Subcutaneous abdominal adipose tissue (tissue), 5 donors: ENCODE measurements around the gene BANP.
A peak's percentile ranks its signal among the peaks of the same experiment; 100 is the strongest.
"Not testable (repeated sequence)": the region's sequence is repeated elsewhere in the genome, so short reads cannot be mapped to it uniquely, and the experiment has no call there.

Source experiments
- H3K27ac ChIP-seq: one replicate; pipeline ENCODE4 v1.7.0; 2013; ENCODE audit warnings: low read depth, mild to moderate bottlenecking, inconsistent platforms, low read length, moderate library complexity
- H3K27me3 ChIP-seq, 5 donors: one replicate each; pipeline ENCODE4 v1.7.0; 2013; ENCODE audit warnings: low read length in 5 of 5, inconsistent platforms in 1 of 5; ENCODE audit not compliant: control insufficient read depth in 5 of 5, insufficient read depth in 4 of 5
- H3K36me3 ChIP-seq, 5 donors: one replicate each; pipeline ENCODE4 v1.7.0; 2013; ENCODE audit warnings: low read length in 5 of 5; ENCODE audit not compliant: control insufficient read depth in 5 of 5, insufficient read depth in 5 of 5
- H3K4me1 ChIP-seq, 5 donors: one replicate each; pipeline ENCODE4 v1.7.0; 2013; ENCODE audit warnings: low read length in 5 of 5, mild to moderate bottlenecking in 3 of 5, moderate library complexity in 1 of 5; ENCODE audit not compliant: control insufficient read depth in 5 of 5, insufficient read depth in 5 of 5
- H3K4me3 ChIP-seq, 5 donors: one replicate each; pipeline ENCODE4 v1.7.0; 2013; ENCODE audit warnings: low read length in 5 of 5, low read depth in 1 of 5
- H3K9ac ChIP-seq, 5 donors: one replicate each; pipeline ENCODE4 v1.7.0; 2013; ENCODE audit warnings: low read length in 5 of 5, mild to moderate bottlenecking in 4 of 5, moderate library complexity in 3 of 5
- H3K9me3 ChIP-seq, 5 donors: one replicate each; pipeline ENCODE4 v1.7.0; 2013; ENCODE audit warnings: low read length in 5 of 5; ENCODE audit not compliant: control insufficient read depth in 5 of 5
- donor health status: healthy.
- donor health status: healthy.
- donor health status: healthy.
- donor health status: healthy.
- donor health status: healthy.

The BANP gene

DNA sequence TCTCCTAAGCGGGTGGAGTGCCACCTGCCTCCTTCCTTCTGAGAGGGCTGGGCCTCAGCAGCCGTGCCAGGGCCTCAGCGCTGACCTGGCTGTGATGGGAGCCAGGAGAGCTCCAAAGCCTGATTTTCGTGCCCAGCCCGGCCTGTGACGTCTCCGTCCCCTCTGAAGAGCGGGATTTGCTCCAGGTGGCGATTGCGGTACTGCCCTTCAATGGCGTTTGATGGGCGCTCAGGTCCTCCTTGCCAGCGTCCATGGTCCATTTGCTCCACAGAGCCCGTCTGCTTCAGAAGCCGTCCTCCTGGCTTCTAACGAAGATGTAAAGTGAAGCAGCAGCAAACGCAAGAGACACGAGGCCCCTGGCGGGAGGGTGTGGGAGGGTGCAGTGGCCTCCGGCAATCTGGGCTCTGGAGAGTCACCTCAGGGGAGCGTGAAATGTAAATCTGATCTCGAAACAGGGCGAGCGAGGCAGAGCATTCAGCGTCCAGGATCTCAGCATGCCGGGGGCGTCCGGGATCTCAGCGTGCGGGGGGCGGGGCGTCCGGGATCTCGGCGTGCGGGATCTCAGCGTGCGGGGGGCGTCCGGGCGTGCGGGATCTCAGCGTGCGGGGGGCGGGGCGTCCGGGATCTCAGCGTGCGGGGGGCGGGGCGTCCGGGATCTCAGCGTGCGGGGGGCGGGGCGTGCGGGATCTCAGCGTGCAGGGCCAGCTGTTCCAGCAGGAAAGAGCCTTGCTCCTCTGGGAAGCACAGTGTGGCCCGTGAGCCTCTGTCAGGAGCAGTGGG, 68.0 kb downstream of the BANP start:
- Histone ChIP-seq H3K4me1 (peaks cover 0 to 30% (median 23%) of the 10 kb centered on the region in 5 donors), H3K36me3 (peaks cover 0 to 48% (median 13%) of the 10 kb centered on the region in 5 donors), H3K4me3 (peak overlapping the region in 3 of 5 donors; percentile 26 to 33 (median 29))
- not testable (repeated sequence) for H3K27me3 ChIP-seq, H3K9ac ChIP-seq, H3K27ac ChIP-seq, H3K9me3 ChIP-seq

DNA sequence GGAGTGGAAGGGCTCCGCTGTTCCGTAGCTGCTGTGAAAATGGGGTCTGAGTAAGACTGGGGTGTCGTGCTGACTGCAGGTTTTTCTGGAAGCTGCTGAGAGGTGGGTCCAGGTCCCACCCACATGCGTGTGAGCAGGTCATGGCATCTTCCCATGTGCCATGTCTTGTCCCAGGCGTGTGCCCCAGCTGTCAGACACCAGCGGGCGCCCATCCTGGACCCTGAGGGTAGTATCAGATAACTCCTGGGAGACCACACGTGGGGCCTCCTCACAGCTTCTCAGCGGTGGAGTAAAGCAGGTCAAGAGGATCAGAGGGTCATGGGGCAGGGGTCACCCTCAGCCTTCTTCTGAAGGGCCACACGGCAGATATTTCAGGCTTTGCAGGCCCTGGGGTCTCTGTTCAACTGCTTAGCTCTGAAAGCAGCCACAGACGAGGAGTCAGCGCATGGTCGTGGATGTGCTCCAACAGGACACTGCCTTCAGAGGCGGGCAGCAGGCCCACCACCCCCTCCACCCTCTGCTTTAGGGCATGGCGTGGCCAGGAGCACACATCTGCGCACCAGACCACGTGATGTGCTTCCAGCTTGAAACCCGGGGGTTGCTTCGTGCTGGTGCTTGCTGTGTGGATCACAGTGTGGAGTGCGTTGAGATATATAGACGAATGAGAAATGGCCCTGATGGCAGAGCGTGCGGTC, 68.7 kb downstream of the BANP start:
- H3K36me3 ChIP-seq, result peaks cover 0 to 48% (median 11%) of the 10 kb centered on the region in 5 donors
- H3K4me3 ChIP-seq, result peak overlapping the region in 2 of 5 donors; percentile 29 to 33
- H3K9ac ChIP-seq, result no peak overlapping the region
- H3K27me3 ChIP-seq, result no peaks in the 10 kb centered on the region
- no peak overlapping the region for H3K27ac ChIP-seq
- H3K4me1 ChIP-seq, result peaks cover 0 to 32% (median 23%) of the 10 kb centered on the region in 5 donors
- no peaks in the 10 kb centered on the region for H3K9me3 ChIP-seq

DNA sequence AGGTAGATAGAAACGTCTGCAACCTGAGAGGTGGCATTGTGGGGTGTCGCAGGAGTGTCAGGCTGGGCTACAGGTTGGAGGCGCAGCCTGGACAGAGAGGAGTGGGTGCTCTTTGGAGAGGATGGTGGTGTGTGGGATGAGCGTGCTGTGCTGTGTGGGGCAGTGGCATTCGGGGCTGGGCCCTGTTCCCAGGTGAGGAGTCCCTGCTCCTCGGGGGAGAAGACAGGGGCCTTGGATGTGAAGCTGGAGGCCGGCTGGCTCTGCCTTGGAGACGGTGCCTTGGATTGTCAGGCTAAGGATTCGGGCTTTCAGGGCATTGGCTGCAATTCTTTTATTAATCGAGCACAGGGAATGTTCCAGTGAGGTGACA, 69.3 kb downstream of the BANP start:
- no peak overlapping the region for H3K4me3 ChIP-seq
- peaks cover 0 to 48% (median 11%) of the 10 kb centered on the region in 5 donors for H3K36me3 ChIP-seq
- no peaks in the 10 kb centered on the region for H3K27me3 ChIP-seq
- H3K9me3 ChIP-seq, result no peaks in the 10 kb centered on the region
- H3K4me1 ChIP-seq, result peaks cover 0 to 37% (median 23%) of the 10 kb centered on the region in 5 donors
- H3K27ac ChIP-seq, result peak overlapping the region; percentile 69
- no peak overlapping the region for H3K9ac ChIP-seq

DNA sequence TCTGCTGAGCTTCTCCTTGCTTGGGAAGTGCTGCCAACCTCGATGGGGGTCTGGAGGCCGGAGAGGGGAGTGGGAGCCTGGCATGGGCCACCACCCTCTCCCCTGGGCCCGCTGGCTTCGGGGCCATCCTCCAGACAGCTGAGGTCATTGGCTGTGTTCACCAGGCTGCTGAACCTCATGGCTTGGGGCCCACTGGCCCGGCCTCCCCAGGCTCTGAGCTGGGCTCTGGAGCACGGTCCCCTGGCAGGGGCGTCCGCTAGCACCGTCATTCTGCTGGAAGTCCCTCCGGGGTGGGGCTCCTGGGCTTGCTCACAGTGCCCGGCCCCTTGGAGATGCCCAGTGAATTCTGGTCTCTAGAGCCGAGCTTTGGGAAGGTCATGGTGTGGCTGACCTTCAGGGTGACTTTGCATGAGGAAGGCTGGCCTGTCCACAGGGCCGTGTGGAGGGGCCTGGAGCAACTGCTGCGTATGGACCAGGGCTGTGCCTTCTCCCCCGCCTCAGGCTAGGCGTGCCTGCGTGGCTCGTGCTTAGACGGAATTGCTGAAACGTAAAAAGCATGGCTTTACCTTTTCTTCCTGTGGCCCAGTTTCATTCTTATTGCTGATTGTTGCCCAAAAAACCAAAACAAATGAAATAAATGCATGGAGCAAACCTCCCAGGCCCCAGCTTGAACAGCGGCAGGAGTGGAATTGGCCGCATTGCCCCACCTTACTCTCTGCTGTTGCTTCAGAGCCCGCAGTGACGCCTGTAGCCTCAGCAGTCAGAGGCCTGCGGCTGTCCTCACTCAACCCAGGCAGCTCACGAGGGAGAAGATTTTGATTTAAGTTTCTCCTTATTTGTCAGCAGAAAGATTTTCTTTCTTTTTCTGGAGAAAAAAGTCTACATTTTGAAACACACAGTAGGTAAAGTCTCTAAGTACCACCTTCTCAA, 70.1 kb downstream of the BANP start:
- H3K27me3 ChIP-seq, H3K9me3 ChIP-seq, H3K4me3 ChIP-seq: not testable (repeated sequence)
- Histone ChIP-seq H3K27ac (peak overlapping the region; percentile 69), H3K36me3 (peaks cover 0 to 51% (median 13%) of the 10 kb centered on the region in 5 donors), H3K9ac (peak overlapping the region in 1 of 5 donors; percentile 62), H3K4me1 (peaks cover 0 to 38% (median 23%) of the 10 kb centered on the region in 5 donors)

DNA sequence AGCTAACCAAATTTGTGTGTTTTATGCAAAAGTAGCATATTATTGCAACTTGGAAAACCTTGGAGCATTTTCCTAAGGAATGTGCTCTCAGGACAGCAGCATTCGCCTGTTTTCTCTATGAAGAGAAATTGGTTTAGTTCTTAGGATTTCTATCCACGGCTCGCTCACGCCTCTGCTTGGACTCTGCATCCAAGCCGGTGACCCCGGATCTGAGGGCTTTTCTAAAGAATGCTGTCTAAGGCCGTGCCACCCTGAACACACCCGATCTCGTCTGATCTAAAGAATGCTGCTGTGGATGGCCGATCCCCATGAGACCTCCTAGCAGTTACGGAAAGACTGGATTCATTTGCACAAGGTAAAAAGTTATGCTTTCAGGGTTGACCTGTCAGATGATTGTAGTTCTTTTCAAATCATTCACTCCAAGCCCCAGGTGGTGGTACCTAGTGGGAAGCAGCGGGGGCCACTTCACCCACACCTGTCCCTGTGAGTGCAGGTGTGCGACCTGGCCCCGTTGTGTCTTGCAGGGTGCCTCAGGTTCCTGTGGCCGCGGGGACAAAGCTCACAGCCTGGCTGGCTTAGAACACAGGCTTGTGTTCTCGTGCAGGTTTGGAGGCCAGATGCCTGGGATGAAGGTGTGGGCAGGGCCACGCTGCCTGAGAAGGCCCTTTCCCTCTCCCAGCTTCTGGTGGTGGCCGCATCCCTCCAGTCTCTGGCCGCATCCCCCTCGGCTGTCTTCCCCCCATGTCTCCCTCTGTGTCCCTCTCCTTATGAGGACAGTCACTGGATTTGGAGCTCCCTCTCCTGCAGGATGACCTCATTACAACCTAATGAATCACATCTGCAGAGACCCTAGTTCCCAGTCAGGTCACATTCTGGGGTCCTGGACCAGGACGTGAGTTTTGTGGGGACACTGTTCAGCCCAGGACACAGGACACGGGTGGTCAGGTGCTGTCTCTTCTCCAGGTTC, 71.1 kb downstream of the BANP start:
- Histone ChIP-seq H3K4me3 (no peak overlapping the region), H3K36me3 (peaks cover 0 to 47% (median 12%) of the 10 kb centered on the region in 5 donors), H3K9me3 (no peaks in the 10 kb centered on the region), H3K9ac (no peak overlapping the region), H3K27me3 (no peaks in the 10 kb centered on the region), H3K27ac (peak overlapping the region; percentile 69), H3K4me1 (peaks cover 0 to 38% (median 23%) of the 10 kb centered on the region in 5 donors)

DNA sequence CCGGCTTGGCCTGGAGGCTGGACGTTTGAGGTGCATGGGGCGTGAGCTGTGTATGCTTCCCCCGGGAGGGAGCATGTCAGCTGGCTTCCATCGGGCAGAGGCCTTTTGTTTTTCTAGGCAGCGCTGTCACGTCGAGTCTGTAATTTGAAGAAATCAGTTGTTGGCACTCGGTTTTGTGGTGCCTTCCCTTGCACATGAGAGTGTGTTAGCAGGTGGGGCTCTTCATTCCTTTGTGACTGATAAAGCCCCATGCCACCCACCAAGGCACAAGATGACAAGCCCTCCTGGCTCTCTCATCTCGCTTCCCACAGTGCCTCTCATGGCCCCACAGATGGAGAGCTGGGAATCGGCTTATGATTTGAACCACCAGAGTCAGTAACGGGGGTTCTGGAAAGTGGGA, 72.1 kb downstream of the BANP start:
- no peak overlapping the region for H3K4me3 ChIP-seq
- no peaks in the 10 kb centered on the region for H3K27me3 ChIP-seq
- H3K9me3 ChIP-seq, result no peaks in the 10 kb centered on the region
- no peak overlapping the region for H3K27ac ChIP-seq
- no peak overlapping the region for H3K9ac ChIP-seq
- peaks cover 0 to 47% (median 18%) of the 10 kb centered on the region in 5 donors for H3K36me3 ChIP-seq
- H3K4me1 ChIP-seq, result peaks cover 0 to 38% (median 23%) of the 10 kb centered on the region in 5 donors

DNA sequence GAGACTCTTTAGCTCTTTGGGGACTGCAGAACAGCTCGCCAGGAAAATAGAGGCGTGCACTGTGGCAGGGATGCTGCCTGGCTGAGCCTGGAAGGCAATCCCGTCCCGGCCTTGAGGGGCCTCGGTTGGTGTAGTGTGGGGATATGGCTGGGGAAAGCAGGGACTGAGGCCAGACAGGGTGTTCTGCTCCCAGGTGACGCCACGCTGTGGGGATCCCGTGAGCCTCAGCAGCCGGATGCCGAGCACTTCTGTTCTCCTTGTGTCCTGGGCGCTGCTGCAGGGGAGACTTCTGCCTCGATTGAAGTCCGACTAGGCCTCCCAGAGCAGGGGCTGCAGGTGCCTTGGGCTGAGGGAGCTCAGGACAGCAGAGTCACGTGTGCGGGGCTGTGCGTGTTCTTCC, 72.6 kb downstream of the BANP start:
- Histone ChIP-seq H3K27ac (no peak overlapping the region), H3K9ac (no peak overlapping the region), H3K9me3 (no peaks in the 10 kb centered on the region), H3K27me3 (no peaks in the 10 kb centered on the region), H3K4me1 (peaks cover 0 to 38% (median 23%) of the 10 kb centered on the region in 5 donors), H3K4me3 (no peak overlapping the region), H3K36me3 (peaks cover 0 to 43% (median 16%) of the 10 kb centered on the region in 5 donors)

DNA sequence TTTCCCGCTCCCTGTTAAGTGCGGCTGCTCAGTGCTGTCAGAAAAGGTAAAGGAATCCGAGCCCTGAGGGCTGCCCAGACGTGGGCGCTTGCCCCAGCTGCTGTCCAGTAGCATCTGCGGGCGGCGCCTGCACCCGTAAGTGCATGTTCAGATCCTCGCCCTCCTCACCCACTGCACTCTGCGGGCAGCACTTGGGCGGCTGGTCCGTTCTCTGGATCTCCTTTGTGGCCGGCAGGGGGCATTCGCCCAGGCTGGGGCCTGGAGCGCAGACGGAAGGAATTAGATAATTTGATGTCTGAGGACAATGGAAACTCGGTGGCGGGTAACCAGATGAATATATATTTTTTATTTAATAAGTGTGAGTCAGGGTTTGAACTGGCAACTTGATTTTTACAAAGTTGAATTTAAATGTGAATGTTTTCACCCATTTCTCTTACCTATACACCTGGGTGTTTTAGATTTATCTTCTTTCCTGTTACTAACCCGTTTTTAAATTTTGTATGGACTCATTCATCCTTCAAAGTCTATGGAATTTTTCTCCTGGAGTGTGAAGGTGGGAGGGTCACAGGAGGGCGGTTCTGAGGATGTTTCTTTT, 73.4 kb downstream of the BANP start:
- H3K9me3 ChIP-seq, H3K4me3 ChIP-seq, H3K27me3 ChIP-seq, H3K27ac ChIP-seq, H3K9ac ChIP-seq: not testable (repeated sequence)
- H3K36me3 ChIP-seq, result peaks cover 0 to 39% (median 16%) of the 10 kb centered on the region in 5 donors
- H3K4me1 ChIP-seq, result peaks cover 0 to 35% (median 22%) of the 10 kb centered on the region in 5 donors

DNA sequence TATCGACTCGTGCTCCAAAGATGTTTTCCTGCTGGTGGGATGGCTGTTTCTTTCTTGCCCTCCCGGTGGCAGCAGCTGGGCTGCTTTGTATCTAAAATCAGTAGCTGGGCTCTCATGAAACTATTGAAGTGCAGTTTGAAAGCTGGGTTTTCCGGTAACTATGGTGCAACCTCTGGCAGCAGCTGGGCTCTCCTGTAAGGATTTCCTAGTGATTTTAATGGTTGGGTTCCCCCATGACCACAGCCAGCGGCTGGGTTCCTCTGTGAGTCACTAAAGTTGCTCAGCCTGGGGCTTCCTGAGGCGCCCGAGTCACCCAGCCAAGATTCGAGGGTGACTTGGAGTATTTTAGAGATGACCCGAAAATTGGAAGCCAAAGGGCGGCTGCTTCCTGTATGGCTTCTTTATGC, 73.9 kb downstream of the BANP start:
- not testable (repeated sequence) for H3K4me3 ChIP-seq, H3K9ac ChIP-seq, H3K27me3 ChIP-seq, H3K27ac ChIP-seq, H3K9me3 ChIP-seq
- Histone ChIP-seq H3K36me3 (peaks cover 0 to 34% (median 15%) of the 10 kb centered on the region in 5 donors), H3K4me1 (peaks cover 0 to 30% (median 17%) of the 10 kb centered on the region in 5 donors)
